K562 (cell line): ENCODE data around the gene PPIA. TPM values are rescaled to one million over a fixed set of nuclear protein-coding genes. Genes with fewer than 3 reads are reported as not detected.

ENCODE experiments used
- ATAC-seq: fragments of 200-7000 bp; cut with Tn5 transposase; 3 replicates; pipeline ENCODE4 v1.9.1; 2020; ENCODE audit warnings: moderate library complexity
- BruUV-seq: library from RNA; stranded (reverse); fragments of 400-500 nt; replicated peaks from 2 replicates; lab custom pipeline; 2021; lab: Mats Ljungman, UMichigan
- CTCF ChIA-PET: fragments of 300-600 bp; formaldehyde crosslinking; extraction: SDS; loops from one replicate; lab custom pipeline; 2021; ENCODE audit warnings: low intra/inter-chr PET ratio; lab: Yijun Ruan, JAX
- POLR2A ChIA-PET: fragments of 300-600, 350-650 bp; sonication (Branson Sonifier 250); formaldehyde crosslinking; extraction: SDS; loops from one replicate; lab custom pipeline; 2021; ENCODE audit warnings: antibody characterized with exemption, inconsistent platforms; lab: Yijun Ruan, JAX
- DNase-seq, 4 experiments: peaks; one replicate each; pipeline versions ENCODE4 v3.0.0 to v3.0.0-alpha.2; 2011 to 2018; ENCODE audit warnings: low spot score in 3 of 4, mixed read lengths in 3 of 4; ENCODE audit errors: extremely low read depth in 1 of 4
- FAIRE-seq: peaks from 2 replicates; lab custom pipeline; 2011; peaks lifted over from hg19 to GRCh38; lab: Jason Lieb, UNC
- H2AFZ ChIP-seq: 2 replicates; pipeline ENCODE4 v1.6.0; 2011; ENCODE audit warnings: low read depth, low read length, control low read depth, inconsistent platforms
- H3K27ac ChIP-seq: fragments of 200-600 bp; 3 replicates; pipeline ENCODE4 v1.8.0; 2011; ENCODE audit warnings: low read depth, mild to moderate bottlenecking, control low read depth, inconsistent platforms, low read length, moderate library complexity, mixed read lengths; ENCODE audit errors: extremely low read depth
- H3K27me3 ChIP-seq, 2 experiments: fragments of 300-600 bp in 1 of 2; 2 replicates in 1 of 2; 3 replicates in 1 of 2; pipeline versions ENCODE4 v1.6.0 to v1.8.0; 2011; ENCODE audit warnings: inconsistent platforms in 2 of 2, low read length in 2 of 2, mild to moderate bottlenecking in 1 of 2, mixed read lengths in 1 of 2, moderate library complexity in 1 of 2; ENCODE audit not compliant: control insufficient read depth in 2 of 2, insufficient read depth in 2 of 2
- H3K36me3 ChIP-seq: fragments of 300-600 bp; 3 replicates; pipeline ENCODE4 v1.8.0; 2011; ENCODE audit warnings: mild to moderate bottlenecking, low read length, inconsistent platforms; ENCODE audit not compliant: control insufficient read depth, insufficient read depth
- H3K4me1 ChIP-seq, 2 experiments: fragments of 200-600 bp in 1 of 2; replicated peaks in 1 of 2; 2 replicates in 1 of 2; 3 replicates in 1 of 2; pipeline versions ENCODE4 v1.5.1 to v1.8.0; 2011; ENCODE audit warnings: inconsistent platforms in 2 of 2, low read length in 2 of 2, mild to moderate bottlenecking in 1 of 2, mixed read lengths in 1 of 2, moderate library complexity in 1 of 2; ENCODE audit not compliant: control insufficient read depth in 2 of 2, insufficient read depth in 2 of 2
- H3K4me2 ChIP-seq: 2 replicates; pipeline ENCODE4 v1.6.1; 2011; ENCODE audit warnings: low read length, control low read depth, inconsistent platforms, mixed read lengths; ENCODE audit not compliant: insufficient read depth
- H3K4me3 ChIP-seq: fragments of 200-600 bp; sonication (generic), shearing (Covaris generic); 2 replicates; pipeline ENCODE4 v1.5.1; 2016; ENCODE audit warnings: control low read depth, inconsistent platforms
- H3K79me2 ChIP-seq: fragments of 200-600 bp; 3 replicates; pipeline ENCODE4 v1.8.0; 2011; ENCODE audit warnings: low read length, inconsistent platforms; ENCODE audit not compliant: control insufficient read depth, insufficient read depth
- H3K9ac ChIP-seq, 2 experiments: 2 replicates each; pipeline versions ENCODE4 v1.6.0 to v1.6.1; 2011; ENCODE audit warnings: low read depth in 2 of 2, low read length in 2 of 2, control low read depth in 1 of 2, inconsistent platforms in 1 of 2, mild to moderate bottlenecking in 1 of 2, mixed read lengths in 1 of 2; ENCODE audit not compliant: insufficient read depth in 1 of 2
- H3K9me1 ChIP-seq: one replicate; pipeline ENCODE4 v1.6.0; 2011; ENCODE audit warnings: inconsistent platforms, mild to moderate bottlenecking, low read length, moderate library complexity; ENCODE audit not compliant: control insufficient read depth, insufficient read depth
- H3K9me3 ChIP-seq: replicated peaks from 2 replicates; pipeline ENCODE4 v1.5.1; 2011; ENCODE audit warnings: low read depth, low read length, inconsistent platforms; ENCODE audit not compliant: control insufficient read depth, insufficient read depth
- H4K20me1 ChIP-seq: replicated peaks from 2 replicates; pipeline ENCODE4 v1.6.1; 2011; ENCODE audit warnings: low read length, inconsistent platforms, mixed read lengths; ENCODE audit not compliant: control insufficient read depth, insufficient read depth
- C11orf30 ChIP-seq: fragments of 450-650 bp; IDR thresholded peaks from 2 replicates; pipeline ENCODE4 v1.6.1; 2016; ENCODE audit warnings: low read depth, mild to moderate bottlenecking
- RBM39 ChIP-seq: fragments of 200-400 bp; formaldehyde crosslinking; optimal IDR thresholded peaks from 2 replicates; pipeline ENCODE3; 2018; ENCODE audit warnings: low read depth, low read length
- TBL1XR1 ChIP-seq, 2 experiments: IDR thresholded peaks; 2 replicates each; pipeline ENCODE4 v1.6.1; 2012; ENCODE audit warnings: improper control_type of control experiment in 2 of 2, low read length in 2 of 2, mild to moderate bottlenecking in 1 of 2
- WGBS: fragments of 100-300 bp; shearing (Covaris generic); methylation state at CpG from one replicate; pipeline ENCODE4 v1.1.6; 2016; ENCODE audit warnings: low coverage, mixed read lengths; ENCODE audit not compliant: insufficient coverage; ENCODE audit errors: missing lambda C conversion rate; 5-methylcytosine and 5-hydroxymethylcytosine counted together
- in situ Hi-C: fragments of 300-500 bp; cut with MboI; formaldehyde crosslinking; loops from 4 replicates; pipeline ENCODE4 v1.15.0; 2018; ENCODE audit warnings: inconsistent platforms, mixed read lengths
- intact Hi-C: fragments of 100-400 bp; cut with micrococcal nuclease; formaldehyde crosslinking; loops from 2 replicates; pipeline ENCODE4 v1.14.2; 2022
- polyA plus RNA-seq, 8 experiments: library from polyadenylated mRNA; depleted of rRNA in 4 of 8; stranded (reverse) in 5 of 8; unstranded in 3 of 8; fragments of >200 nt; fragmentation: Nextera tagmentation in 2 of 8; fragmentation: Illumina TruSeq in 1 of 8; extraction: Ambion mirVana in 2 of 8; extraction: Trizol in 1 of 8; gene quantifications; 2 replicates each; pipeline versions ENCODE4 v1.2.1 to v1.2.3, GENCODE V29; 2011 to 2014; ENCODE audit warnings: inconsistent platforms in 1 of 8, missing spikeins in 1 of 8
- total RNA-seq, 7 experiments: library from RNA; depleted of rRNA in 6 of 7; stranded (reverse); fragments of >200 nt in 6 of 7; fragmentation: Illumina TruSeq in 2 of 7; extraction: Trizol in 2 of 7; gene quantifications; 2 replicates each; pipeline versions ENCODE4 v1.2.1 to v1.2.3, GENCODE V29; 2011 to 2021; ENCODE audit warnings: low replicate concordance in 1 of 7
- TF ChIP-seq, protein P1 (sequence below), 2 experiments: fragments of 450-650 bp; formaldehyde crosslinking in 1 of 2; IDR thresholded peaks; 2 replicates each; pipeline versions ENCODE4 v1.4.0 to v1.6.1; 2014 to 2020; ENCODE audit warnings: mild to moderate bottlenecking in 2 of 2, borderline replicate concordance in 1 of 2, low read depth in 1 of 2
- TF ChIP-seq, protein P2 (sequence below), 3 experiments: IDR thresholded peaks in 2 of 3; conservative IDR thresholded peaks in 1 of 3; 2 replicates each; pipeline ENCODE4 v1.5.1; 2011 to 2012; ENCODE audit warnings: low read length in 3 of 3, mild to moderate bottlenecking in 3 of 3, control low read depth in 2 of 3, improper control_type of control experiment in 1 of 3, inconsistent platforms in 1 of 3, low read depth in 1 of 3, mixed read lengths in 1 of 3, moderate library complexity in 1 of 3; ENCODE audit not compliant: insufficient read depth in 2 of 3
- TF ChIP-seq, protein P3 (sequence below): fragments of 450-650 bp; IDR thresholded peaks from 2 replicates; pipeline ENCODE4 v1.7.1; 2018; ENCODE audit warnings: mild to moderate bottlenecking, low read depth; ENCODE audit not compliant: partially characterized antibody

Gene PPIA
- total and polyA plus RNA-seq, 9 of the 15 experiments (the other 6 are each of a cell fraction or from before 2014, with no cell fraction given) = 2,583 to 7,504 (median 3,973) TPM

DNA sequence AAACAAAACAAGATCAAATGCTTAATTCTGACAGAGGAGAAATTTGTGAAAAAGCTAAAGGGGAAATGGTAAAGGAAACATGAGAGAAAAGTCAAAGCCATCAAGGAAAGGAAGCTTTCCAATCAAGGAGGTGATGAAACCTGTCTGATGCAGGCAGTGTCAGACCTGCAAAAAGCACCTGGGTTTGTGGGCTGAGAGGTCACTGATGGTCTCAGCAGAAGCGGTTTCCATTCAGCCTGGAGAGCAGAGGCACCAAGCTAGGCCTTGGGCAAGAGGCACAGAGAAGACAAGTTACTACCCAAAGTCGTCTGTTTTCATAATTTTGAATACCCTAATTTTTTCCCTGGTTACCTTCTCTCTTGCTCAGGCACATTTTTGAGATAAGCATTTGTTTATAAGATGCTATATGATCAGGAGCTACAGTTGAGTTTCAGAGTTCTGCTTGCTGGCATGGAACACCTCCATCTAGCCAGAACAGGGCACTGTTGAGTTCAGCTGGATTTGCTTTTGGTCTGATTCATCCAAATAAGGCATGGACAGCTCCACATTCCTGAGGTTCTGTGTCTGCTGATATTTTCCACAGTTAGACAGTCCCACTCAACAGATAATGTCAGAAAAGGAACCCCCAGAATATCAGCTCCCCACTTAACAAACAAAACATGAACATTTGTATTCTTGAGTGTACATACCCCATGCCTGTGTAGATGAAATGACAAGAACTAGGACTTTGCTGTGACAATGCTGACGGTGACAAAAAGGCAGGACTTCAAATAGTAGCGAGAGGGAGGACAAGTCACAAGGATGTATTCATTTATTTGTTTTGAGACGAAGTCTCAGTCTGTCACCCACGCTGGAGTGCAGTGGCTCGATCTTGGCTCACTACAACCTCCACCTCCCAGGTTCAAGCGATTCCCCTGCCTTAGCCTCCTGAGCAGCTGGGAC is 4.9 kb upstream of the PPIA start:
- Histone ChIP-seq H3K27me3 (no peaks in the 10 kb centered on the region), H3K4me1 (peaks cover 8 to 21% of the 10 kb centered on the region in 2 experiments; a peak in 4 of 5 replicates), H2AFZ (no peak overlapping the region), H3K36me3 (no peaks in the 10 kb centered on the region), H3K9me1 (no peaks in the 10 kb centered on the region), H3K79me2 (peaks cover 12% of the 10 kb centered on the region), H3K27ac (no peak overlapping the region), H3K9me3 (no peaks in the 10 kb centered on the region), H4K20me1 (no peaks in the 10 kb centered on the region), H3K4me3 (no peak overlapping the region), H3K9ac (0 out of 4 replicates have a peak overlapping the region, but pooled peaks of 1 of the 2 experiments have one; percentile 50), H3K4me2 (no peak overlapping the region)
- in situ Hi-C loops (no loop called here), intact Hi-C loops (no loop called here)
- FAIRE-seq (peak; percentile 62), DNase-seq (no peak), ATAC-seq (no peak)
- 54% methylated on average over 8 of the region's 8 CpGs for WGBS
- CTCF ChIA-PET = no interaction called here
- no TSS peak for BruUV-seq
- POLR2A ChIA-PET = interaction anchor here (1.0 to 1.1 kb wide), 2 partner anchors 94 to 194 kb away, joined by 4 read pairs; partner anchors contain the start of gene PURB
- TF ChIP-seq, protein P1, sequence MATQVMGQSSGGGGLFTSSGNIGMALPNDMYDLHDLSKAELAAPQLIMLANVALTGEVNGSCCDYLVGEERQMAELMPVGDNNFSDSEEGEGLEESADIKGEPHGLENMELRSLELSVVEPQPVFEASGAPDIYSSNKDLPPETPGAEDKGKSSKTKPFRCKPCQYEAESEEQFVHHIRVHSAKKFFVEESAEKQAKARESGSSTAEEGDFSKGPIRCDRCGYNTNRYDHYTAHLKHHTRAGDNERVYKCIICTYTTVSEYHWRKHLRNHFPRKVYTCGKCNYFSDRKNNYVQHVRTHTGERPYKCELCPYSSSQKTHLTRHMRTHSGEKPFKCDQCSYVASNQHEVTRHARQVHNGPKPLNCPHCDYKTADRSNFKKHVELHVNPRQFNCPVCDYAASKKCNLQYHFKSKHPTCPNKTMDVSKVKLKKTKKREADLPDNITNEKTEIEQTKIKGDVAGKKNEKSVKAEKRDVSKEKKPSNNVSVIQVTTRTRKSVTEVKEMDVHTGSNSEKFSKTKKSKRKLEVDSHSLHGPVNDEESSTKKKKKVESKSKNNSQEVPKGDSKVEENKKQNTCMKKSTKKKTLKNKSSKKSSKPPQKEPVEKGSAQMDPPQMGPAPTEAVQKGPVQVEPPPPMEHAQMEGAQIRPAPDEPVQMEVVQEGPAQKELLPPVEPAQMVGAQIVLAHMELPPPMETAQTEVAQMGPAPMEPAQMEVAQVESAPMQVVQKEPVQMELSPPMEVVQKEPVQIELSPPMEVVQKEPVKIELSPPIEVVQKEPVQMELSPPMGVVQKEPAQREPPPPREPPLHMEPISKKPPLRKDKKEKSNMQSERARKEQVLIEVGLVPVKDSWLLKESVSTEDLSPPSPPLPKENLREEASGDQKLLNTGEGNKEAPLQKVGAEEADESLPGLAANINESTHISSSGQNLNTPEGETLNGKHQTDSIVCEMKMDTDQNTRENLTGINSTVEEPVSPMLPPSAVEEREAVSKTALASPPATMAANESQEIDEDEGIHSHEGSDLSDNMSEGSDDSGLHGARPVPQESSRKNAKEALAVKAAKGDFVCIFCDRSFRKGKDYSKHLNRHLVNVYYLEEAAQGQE (IDR thresholded peaks at IDR 0.05; ENCODE audit: borderline replicate concordance) = peak; percentile 51
- TF ChIP-seq, protein P1 (CRISPR knock-in tag; IDR thresholded peaks at IDR 0.05; ENCODE audit: low read depth) = no peak
- TF ChIP-seq C11orf30 = peak; percentile 31; the same call in 1 of the 2 replicates
- TF ChIP-seq, protein P2, sequence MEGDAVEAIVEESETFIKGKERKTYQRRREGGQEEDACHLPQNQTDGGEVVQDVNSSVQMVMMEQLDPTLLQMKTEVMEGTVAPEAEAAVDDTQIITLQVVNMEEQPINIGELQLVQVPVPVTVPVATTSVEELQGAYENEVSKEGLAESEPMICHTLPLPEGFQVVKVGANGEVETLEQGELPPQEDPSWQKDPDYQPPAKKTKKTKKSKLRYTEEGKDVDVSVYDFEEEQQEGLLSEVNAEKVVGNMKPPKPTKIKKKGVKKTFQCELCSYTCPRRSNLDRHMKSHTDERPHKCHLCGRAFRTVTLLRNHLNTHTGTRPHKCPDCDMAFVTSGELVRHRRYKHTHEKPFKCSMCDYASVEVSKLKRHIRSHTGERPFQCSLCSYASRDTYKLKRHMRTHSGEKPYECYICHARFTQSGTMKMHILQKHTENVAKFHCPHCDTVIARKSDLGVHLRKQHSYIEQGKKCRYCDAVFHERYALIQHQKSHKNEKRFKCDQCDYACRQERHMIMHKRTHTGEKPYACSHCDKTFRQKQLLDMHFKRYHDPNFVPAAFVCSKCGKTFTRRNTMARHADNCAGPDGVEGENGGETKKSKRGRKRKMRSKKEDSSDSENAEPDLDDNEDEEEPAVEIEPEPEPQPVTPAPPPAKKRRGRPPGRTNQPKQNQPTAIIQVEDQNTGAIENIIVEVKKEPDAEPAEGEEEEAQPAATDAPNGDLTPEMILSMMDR (IDR thresholded peaks at IDR 0.05 in 2 of 3, conservative IDR thresholded peaks at IDR 0.05 in 1 of 3; ENCODE audit: insufficient read depth in 2 of 3, low read depth in 1 of 3, low read length in 3 of 3) = peak in 2 of 3 experiments; percentile 4 to 15; a peak in 1 of 6 replicates
- TF ChIP-seq RBM39 = no peak
- TF ChIP-seq TBL1XR1 (IDR thresholded peaks at IDR 0.05; ENCODE audit: low read length in 2 of 2) = no peak
- TF ChIP-seq, protein P3, sequence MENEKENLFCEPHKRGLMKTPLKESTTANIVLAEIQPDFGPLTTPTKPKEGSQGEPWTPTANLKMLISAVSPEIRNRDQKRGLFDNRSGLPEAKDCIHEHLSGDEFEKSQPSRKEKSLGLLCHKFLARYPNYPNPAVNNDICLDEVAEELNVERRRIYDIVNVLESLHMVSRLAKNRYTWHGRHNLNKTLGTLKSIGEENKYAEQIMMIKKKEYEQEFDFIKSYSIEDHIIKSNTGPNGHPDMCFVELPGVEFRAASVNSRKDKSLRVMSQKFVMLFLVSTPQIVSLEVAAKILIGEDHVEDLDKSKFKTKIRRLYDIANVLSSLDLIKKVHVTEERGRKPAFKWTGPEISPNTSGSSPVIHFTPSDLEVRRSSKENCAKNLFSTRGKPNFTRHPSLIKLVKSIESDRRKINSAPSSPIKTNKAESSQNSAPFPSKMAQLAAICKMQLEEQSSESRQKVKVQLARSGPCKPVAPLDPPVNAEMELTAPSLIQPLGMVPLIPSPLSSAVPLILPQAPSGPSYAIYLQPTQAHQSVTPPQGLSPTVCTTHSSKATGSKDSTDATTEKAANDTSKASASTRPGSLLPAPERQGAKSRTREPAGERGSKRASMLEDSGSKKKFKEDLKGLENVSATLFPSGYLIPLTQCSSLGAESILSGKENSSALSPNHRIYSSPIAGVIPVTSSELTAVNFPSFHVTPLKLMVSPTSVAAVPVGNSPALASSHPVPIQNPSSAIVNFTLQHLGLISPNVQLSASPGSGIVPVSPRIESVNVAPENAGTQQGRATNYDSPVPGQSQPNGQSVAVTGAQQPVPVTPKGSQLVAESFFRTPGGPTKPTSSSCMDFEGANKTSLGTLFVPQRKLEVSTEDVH = no peak
